ENCODE data around the gene SENP5.
"Not testable (repeated sequence)": the region's sequence is repeated elsewhere in the genome, so short reads cannot be mapped to it uniquely, and the experiment has no call there.

SENP5 gene

GRCh38 chr3:196842567-196843434 is 24.9 kb upstream of the SENP5 start:
- no peak overlapping the region for H3K4me3 ChIP-seq (ENCODE audit: low read depth, low read length)
- DNase-seq (ENCODE audit: low read depth), result no peak
- no peak for TF ChIP-seq POLR2A (IDR thresholded peaks at IDR 0.05; ENCODE audit: extremely low read depth, insufficient read length)
- TF ChIP-seq CTCF (IDR thresholded peaks at IDR 0.05; ENCODE audit: low read depth, low read length), result no peak
- TF ChIP-seq MAX (IDR thresholded peaks at IDR 0.05; ENCODE audit: low read depth, low read length), result no peak
- TF ChIP-seq MYC (IDR thresholded peaks at IDR 0.05; ENCODE audit: low read depth, low read length), result no peak

GRCh38 chr3:196843435-196844110 is 24.1 kb upstream of the SENP5 start:
- no peak for TF ChIP-seq MAX (IDR thresholded peaks at IDR 0.05; ENCODE audit: low read depth, low read length)
- no peak for TF ChIP-seq CTCF (IDR thresholded peaks at IDR 0.05; ENCODE audit: low read depth, low read length)
- DNase-seq (ENCODE audit: low read depth), result no peak
- H3K4me3 ChIP-seq (ENCODE audit: low read depth, low read length), result no peak overlapping the region

GRCh38 chr3:196844235-196845219 is 23.2 kb upstream of the SENP5 start:
- DNase-seq (ENCODE audit: low read depth); H3K4me3 ChIP-seq (ENCODE audit: low read depth, low read length): not testable (repeated sequence)

GRCh38 chr3:196848375-196848774 is 19.3 kb upstream of the SENP5 start:
- DNase-seq (ENCODE audit: low read depth); H3K4me3 ChIP-seq (ENCODE audit: low read depth, low read length): not testable (repeated sequence)

- no peak overlapping the region for H3K4me3 ChIP-seq (ENCODE audit: low read depth, low read length)
- TF ChIP-seq CTCF (IDR thresholded peaks at IDR 0.05; ENCODE audit: low read depth, low read length), result no peak
- TF ChIP-seq MYC (IDR thresholded peaks at IDR 0.05; ENCODE audit: low read depth, low read length), result no peak
- TF ChIP-seq POLR2A (IDR thresholded peaks at IDR 0.05; ENCODE audit: extremely low read depth, insufficient read length), result no peak
- TF ChIP-seq MAX (IDR thresholded peaks at IDR 0.05; ENCODE audit: low read depth, low read length), result no peak
- DNase-seq (ENCODE audit: low read depth), result no peak
Measured at GRCh38 chr3:196849180-196849741, 18.5 kb upstream of the SENP5 start.

- DNase-seq (ENCODE audit: low read depth), result not testable (repeated sequence)
Measured at GRCh38 chr3:196863000-196863399, 4.7 kb upstream of the SENP5 start.

GRCh38 chr3:196867155-196867506 is 589 bp upstream of the SENP5 start:
- DNase-seq (ENCODE audit: low read depth), result no peak
- TF ChIP-seq POLR2A (IDR thresholded peaks at IDR 0.05; ENCODE audit: extremely low read depth, insufficient read length), result no peak
- TF ChIP-seq MAX (IDR thresholded peaks at IDR 0.05; ENCODE audit: low read depth, low read length), result no peak
- TF ChIP-seq MYC (IDR thresholded peaks at IDR 0.05; ENCODE audit: low read depth, low read length), result no peak
- no peak for TF ChIP-seq CTCF (IDR thresholded peaks at IDR 0.05; ENCODE audit: low read depth, low read length)
- peak overlapping the region; percentile 71 for H3K4me3 ChIP-seq (ENCODE audit: low read depth, low read length)

More at GRCh38 chr3:196863000-196863399, 4.7 kb upstream of the SENP5 start:
- not testable (repeated sequence) for H3K4me3 ChIP-seq (ENCODE audit: low read depth, low read length)
